GDM1 (cell line): ENCODE results near the gene TSHZ3.

Experiments
- DNase-seq: peaks from one replicate; lab custom pipeline; 2025; lab: John Stamatoyannopoulos, UW

Gene TSHZ3

DNA sequence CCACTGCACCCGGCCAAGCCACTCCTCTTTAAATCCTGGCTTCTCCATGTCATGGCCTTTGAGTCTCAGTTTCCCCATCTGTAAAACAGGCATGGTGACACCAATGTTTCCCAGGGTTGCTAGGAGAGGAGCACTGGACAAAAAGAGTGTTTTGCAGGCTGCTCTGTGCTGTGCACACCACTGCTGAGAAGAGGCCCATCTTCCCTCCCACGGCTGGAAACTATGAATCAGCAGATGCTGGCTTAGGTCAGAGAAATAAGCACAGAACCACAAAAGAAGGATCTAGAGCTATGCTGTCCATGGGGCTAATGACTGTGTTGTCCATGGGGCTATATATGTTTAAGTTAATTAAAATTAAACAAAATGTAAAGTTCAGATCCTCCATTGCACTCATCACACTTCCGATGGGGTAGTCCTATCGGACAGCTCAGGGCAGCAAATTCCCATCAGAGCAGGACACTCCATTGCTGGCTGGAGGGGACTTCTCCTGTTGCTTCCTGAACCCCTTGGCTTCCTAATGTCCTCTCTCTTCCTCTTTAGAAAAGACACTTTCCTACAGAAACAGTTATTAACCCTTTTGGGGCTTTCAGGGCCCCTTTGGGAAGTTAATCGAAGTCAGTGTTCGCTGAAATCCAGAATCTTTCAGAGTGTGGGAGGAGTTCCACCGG is 37.1 kb downstream of the TSHZ3 start:
- no peak for DNase-seq

DNA sequence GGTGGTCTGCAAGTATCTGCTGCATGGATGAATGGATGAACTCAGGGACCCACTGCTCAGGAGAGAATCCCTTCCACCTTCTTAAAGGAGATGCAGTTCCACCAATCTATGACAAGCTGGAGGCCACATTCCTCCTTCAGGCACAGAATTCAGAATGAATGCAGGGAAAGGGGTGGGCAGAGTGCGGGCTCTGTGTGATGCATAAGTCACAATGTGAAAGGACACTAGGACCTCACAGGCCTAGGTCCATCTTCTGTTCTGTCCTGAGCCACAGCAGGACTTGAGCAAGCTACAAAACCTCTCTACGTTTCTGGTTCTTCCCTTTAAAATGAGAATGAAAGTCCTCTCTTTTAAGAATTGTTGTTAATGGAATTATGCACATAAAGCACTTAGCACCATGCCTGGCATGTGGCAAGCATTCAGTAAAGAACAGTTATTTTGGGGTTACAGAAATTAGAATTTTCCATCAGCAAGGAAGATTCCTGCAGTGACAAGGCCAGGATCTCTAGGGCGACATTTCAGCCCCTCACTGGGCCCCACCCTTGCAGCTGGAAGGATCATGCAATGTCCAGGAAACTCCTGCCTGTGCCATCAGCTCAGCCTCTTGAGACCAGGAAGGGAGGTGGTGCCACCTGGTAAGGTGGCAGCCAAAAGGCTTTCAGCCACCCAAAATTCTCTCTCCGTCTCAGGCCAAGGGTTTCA is 38.7 kb downstream of the TSHZ3 start:
- no peak for DNase-seq

DNA sequence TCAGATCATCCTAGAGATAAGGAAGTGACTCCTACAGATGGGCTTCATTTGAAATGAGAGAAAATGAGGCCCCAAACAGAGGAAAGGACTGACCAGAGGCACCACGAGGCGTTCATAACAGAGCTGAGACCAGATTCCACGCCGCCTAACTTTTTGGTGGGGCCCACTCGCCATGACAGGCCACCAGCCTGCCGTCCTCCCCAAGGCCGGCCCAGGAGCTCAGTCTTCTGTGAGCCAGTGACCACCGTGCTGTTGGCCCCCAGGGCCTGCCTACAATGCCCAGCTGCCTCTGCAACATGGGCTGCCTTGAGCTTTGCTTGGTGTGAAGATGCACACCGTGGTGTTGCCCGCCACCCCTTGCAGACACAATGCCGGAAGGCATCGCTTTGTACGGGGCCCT is 40.5 kb downstream of the TSHZ3 start:
- no peak for DNase-seq

DNA sequence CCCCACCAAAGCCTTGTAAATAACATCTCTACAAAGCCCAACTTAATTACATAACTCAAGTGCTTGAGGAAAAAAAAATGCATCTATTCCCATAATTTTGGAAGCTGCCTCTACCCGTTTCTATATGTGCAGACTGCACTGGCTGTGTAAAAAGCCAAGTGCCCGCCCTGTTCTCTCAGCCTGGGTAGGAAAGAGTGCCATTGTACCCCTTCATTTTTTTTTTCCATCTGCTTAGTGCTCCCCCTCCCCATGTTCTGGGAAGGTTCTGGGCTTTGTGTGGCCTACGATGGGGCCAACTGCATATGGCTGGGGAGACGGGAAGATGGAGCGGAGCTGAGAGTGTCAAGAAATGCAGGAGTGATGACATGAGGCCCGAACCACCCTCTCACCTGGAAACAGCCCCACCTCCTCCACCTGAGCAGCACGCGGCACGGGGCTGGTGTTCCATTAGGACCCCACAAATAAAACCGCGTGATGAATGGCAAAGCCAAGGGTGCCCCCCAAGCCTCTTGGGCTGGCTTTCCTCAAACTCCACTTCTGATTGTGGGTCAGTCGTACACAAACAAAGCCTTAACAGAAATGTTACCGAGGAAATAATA is 42.1 kb downstream of the TSHZ3 start:
- no peak for DNase-seq

DNA sequence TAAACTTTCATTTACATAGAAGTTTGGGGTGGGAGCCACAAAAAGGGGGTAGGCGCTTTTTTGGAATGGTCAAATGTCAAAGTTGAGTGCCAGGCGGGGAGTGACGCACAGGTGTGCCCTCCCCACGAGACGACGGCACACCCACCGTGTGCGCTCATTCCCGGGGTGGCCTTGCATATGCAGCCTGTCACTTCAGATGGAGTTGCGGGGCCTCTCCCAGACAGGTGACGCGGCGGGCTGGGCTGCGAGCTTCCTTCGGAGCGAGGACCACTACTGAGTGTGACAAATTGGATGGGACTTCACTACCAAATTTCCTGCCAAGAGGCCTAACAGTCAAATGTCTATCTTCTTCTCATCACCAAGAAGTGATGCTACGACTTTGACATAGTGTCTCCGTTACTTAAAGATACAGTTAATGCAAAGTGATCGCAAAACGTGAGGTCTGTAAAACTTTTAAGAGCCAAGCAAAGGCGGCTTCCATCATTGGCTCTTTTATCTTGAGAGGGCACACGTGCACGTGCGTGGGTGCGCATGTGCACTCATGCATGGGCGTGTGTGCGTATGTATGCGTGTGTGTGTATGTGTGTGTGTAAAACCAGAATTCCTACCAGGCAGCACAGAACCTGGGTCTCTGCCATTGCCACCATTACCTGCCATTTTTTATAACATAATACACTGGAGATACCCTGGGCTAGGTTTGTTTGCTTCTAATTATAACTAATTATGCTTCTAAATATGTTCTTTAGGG is 43.1 kb downstream of the TSHZ3 start:
- no peak for DNase-seq

DNA sequence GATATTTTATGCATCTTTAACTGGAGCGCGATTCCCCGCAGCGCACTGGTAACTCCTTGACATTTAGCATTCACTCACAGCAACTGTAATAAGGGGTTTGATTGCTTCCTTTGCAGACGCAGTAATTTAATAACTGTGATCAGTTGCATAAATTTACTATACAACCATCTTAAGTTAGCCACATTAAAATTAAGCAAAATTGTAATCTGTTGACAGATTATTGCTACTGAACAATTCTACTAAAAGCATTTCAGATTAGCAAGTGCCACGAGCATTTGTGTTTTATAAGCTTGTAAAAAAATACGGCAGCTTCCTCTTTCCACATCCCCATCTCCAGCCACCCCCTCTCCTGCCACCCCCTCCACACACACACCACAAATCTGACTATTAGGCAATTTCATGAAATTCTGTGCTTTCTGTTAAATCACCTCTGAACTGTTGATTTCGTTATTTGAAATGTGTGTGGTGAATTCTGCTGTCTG is 44.4 kb downstream of the TSHZ3 start:
- DNase-seq: no peak

DNA sequence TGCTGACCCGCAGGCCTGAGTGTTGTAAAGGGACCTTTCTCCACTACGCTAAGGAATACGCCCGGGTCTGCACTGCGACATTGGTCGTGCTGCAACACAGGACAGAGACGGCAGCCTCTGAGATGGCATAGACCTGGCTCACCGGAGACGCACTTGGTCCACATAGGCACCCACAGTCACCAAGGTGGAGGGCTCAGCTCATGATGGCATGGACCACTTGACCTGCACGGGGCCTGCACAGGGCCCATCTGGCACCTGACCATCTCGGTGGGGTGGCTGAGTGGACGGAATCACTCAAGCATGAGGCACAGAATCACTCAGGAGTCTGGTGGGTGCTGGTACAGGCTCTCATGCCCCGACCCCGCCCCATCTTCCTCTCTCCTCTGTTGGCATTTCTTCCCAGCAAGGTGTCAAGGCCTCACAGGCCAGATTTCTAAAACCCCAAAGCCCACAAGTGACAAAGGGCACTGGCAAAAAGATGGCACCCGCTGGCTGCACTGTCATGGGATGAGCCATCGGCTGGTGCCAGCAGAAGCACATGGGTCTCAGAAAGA is 45.9 kb downstream of the TSHZ3 start:
- no peak for DNase-seq

DNA sequence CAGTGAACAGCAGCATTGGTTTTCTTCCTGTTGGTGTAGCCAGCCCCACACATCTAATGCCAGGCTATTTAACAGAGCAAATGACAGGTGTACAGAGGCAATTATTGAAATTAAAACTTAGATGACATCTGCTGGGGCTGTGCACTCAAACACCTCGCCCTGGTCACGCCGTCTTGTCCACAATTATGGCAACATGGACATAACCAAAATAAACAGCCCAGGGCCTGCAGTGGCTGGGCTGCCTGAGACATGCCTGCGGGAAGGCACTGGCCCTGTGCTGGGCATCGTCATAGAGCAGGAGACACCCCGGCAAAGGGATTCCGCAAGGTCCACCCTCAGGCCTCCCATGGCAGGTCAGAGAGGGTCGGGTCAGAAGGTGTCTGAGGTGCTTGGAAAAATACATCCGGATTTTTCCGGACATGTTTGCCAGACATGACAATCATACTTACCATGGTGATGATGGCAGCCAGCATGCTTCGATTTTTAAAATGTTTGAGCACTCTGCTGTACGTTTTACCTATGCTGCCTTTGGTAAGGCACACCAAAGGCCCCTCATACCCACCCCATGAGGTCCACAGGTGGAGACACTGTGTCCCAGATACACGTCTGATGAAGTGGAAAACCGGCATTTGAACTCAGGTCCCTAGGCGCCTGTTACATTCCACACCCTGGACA is 47.8 kb downstream of the TSHZ3 start:
- DNase-seq: no peak

DNA sequence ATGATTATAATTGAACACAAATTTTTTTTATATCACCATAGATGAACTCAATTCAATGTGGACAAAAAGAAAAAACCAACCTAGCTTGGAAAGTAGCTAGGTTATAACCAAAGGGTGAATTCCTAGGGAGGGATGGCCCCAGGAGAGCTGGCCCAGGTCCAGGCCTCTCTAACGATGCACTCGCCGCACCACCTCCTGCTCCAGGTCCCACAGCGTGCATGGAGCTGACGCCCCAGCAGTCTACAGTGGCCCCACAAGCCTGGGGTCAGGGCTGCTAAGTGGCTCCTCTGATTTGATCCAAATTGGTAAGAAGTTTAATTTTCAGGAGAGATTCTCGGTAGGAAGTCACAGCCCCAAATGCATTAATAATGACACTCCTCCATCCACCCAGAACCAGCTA is 48.8 kb downstream of the TSHZ3 start:
- no peak for DNase-seq

DNA sequence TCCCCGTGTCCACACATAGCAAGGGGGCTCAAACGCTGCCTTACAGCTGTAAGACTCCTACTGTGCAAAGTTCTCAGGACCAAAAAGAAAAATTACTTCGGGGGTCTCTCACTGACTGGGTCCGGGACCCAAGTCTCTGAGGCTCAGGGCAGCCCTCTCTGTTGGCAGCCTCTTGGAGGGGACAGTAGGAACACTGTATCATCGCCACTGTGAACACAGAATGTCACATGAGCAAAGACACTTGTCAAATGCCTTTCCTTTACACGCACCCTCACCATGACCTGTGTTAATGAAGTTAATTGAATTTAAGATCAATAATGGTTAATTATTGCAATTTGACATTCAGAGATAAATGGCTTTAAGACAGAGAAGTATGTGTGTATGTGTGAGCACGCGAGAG is 49.6 kb downstream of the TSHZ3 start:
- no peak for DNase-seq

DNA sequence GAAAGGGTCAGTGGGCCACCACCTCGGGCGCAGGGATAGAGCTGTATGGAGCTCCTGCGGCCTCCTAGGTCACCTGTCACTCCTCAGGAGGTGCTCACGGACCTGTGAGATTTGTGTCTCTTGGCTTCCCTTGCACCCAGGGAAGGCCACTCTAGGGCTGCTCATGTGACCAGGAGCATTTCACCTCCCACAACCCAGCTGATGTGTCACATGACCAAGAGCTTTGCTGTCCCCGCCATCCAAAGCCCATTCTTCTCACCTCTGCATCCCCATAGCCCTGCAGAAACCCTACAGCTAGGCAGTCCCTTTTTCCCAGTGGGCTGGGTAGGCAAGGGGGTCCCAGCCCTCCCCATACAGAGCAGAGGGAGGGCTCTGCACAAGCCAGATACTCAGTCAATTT is 51.2 kb downstream of the TSHZ3 start:
- no peak for DNase-seq

DNA sequence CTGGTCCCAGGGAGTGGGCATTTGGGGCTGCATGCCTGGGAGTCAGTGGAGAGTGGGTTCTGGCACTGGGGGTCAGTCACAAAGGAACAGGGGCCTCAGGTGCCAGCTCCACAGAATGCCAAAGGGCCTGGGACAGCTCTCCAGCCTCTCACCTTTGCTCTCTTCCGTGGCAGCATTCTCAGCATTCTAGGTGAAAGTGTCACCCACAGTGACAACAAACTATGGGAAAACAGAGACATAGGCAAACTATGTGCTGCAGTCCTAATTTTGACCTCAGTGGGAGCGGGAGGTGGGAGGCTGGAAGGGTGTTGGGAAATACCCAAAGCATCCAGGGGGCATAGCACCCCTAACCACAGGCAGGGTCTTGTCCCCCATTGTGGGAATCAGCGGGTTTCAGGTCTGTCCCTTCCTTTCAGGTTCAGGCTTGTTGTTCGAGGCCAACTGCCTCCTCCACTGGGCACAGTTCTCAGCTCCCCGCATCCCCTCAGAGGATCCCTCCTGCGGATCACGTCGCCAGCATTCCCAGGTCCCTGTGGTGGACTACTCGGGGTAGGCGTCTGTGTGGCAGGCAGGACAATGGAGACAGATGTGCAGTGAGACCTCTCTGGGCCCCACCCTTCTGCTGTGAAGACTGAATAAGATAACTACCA is 52.4 kb downstream of the TSHZ3 start:
- no peak for DNase-seq

DNA sequence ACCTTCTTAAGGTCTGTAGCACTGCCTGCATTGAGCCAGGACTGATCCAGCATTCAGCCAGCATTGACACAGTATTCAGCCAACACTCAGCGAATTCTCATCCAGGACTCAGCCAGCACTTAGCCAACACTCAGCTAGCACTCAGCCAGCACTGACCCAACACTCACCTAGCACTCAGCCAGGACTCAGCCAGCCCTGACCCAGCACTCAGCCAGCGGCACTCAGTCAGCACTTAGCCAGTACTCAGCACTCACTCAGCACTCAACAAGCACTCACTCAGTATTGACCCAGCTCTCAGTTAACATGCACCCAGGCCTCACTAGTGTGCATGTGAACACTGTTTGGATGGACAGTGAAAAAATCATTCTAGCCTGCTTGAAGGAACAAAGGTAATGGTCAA is 55.0 kb downstream of the TSHZ3 start:
- no peak for DNase-seq

DNA sequence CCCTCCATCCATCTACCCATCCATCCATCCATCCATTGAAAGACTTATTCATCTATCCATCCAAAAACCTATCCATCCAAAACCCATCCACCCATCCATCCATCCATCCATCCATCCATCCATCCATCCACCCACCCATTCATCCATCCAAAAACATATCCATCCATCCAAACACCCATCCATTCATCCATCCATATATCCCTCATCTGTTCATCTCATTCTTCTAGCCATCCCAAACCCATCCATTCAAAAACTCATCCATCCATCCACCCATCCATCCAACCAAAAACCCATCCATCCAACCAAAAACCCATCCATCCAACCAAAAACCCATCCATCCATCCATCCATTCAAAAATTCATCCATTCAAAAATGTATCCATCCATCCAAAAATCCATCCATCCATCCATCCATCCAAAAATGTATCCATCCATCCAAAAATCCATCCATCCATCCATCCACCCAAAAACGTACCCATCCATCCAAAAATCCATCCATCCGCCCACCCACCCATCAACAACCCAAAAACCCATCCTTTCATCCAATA is 56.5 kb downstream of the TSHZ3 start:
- DNase-seq: no peak

DNA sequence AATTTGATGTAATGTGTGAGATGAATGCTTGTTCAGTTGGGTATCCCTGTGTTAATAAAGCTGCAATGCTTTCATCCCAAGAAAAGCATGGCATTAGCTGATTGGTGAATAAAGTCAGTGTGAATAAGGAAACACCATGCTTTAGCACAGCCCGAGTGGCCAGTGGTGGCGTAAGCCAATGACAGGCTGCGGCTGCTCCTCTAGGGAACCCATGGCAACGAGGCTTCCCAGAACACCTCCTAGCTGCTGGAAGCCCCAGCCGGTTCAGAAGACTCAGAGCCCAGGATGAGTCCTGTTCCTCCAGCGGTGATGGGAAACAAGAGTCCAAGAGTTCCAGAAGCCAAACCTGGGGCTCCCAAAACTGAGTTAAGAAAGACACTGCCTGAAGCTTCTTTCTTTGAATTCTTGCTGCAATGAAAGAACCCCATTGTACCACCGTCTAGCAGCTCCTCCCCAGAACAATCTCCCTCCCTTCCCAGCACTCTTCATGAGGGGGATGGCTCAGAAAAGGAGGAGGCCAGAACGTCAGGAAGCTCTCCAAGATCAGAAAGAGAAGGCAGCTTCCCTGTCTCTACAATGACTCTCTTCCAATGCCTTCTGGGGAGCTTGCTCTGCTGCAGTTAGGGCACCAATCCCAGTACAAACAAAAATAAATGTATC is 58.2 kb downstream of the TSHZ3 start:
- DNase-seq: no peak

DNA sequence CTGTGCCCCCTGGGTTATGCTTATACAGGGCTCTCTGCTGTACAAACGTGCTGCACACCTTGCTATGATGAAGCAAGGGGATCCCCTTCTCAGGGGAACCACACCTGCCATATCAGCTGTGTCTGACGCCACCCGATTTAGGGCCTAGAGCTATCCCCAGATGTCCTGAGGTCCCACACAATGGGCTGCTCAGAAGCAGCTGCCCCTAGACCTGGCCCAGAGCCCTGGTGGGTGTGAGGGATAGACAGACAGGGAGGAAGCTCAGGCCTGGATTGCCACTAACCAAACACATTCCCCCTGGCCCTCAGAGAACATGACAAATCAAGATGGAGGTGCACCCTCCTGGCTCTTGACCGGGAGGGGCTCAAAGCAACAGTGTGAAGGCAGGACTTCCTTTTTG is 59.3 kb downstream of the TSHZ3 start:
- DNase-seq: no peak

DNA sequence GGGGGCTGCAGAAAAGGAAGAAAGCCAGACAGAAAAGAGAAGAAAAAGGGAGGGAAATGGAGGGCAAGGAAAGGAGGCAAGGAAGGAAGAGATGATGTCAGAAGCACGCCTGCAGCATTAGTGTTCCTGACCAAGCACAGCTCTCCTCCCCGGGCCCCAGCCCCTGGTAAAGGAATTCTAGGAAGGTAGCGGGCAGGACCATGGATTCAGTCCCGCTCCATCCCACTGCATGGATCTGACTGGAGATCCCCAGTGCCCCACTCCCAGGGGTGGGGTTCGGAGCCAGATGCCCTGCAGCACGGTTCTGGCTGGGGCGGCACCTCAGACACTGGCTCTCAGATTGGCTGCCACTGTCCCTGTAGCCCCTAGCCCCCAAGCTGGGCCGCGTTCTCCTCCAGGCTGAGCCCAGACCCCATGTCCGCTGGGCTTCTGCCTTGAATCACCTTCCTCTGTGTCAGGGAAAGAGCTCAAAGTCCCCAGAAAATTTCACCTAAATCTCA is 59.8 kb downstream of the TSHZ3 start:
- DNase-seq: no peak

DNA sequence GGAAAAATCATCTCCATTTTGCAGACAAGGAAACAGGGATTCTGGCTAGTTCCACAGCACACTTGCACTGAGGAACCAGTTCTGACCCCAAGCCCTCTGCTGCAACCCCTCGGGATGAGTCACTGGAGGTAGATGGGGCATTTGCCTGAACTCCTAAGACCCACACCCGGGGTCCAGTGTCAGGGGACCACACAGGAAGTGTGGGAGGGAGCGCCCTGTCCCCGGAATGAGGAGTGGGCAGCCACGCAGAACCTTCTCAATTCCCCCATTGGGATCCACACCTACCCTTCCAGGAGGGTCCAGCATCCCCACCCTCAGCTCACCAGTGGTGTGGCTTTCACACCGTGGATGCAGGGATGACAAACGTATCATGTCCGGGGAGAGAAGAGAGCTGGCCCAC is 62.7 kb downstream of the TSHZ3 start:
- no peak for DNase-seq

DNA sequence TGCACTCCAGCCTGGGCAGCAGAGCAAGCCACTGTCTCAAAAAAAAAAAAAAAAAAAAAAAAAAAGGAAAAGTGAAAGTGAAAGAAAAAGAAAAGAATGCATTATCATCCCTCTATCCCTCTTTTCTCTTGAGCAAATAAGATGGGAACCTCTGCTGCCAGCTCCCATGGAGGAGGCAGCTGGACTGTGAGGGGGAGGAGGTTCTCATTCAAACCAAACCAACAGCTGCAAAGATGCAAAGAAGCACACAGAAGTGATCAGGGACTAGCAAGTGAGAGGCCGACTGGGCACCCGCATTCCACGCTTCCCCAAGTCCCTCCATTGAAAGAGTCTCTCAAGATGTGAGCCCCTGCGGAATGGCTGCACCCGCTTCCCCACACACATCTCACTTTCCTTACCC is 63.5 kb downstream of the TSHZ3 start:
- no peak for DNase-seq

DNA sequence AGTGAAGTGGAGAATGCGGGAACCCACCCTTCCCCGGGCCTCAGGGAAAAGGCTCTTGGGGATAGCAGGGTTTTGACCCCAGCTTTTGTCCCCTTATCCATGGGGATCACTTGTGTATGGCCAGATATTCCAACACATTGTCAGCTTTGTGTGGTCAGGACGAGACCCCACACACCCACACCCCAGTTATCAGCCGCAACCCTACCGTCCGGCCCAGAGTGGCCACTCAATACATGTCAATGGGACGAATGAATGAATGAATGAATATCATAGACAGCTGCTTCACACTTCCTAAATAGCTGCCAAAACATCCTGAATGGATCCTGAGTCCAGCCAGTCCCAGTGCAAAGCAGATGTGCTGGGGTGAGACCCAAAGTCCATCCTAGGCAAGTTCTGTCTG is 64.6 kb downstream of the TSHZ3 start:
- no peak for DNase-seq
